ENCODE data around the gene TLDC2.
A peak's percentile ranks its signal among the peaks of the same experiment; 100 is the strongest.
"Not testable (repeated sequence)": the region's sequence is repeated elsewhere in the genome, so short reads cannot be mapped to it uniquely, and the experiment has no call there.

The TLDC2 gene

GRCh38 chr20:36873498-36874189 is 2.3 kb upstream of the TLDC2 start:
- H3K4me2 ChIP-seq (ENCODE audit: low read length, poor library complexity, severe bottlenecking) = no peak overlapping the region

GRCh38 chr20:36875093-36875492 is 845 bp upstream of the TLDC2 start:
- Histone ChIP-seq H3K27me3 (ENCODE audit: control insufficient read depth in 1 of 2, insufficient read depth in 1 of 2, low read length in 2 of 2) (peaks cover 0 to 12% of the 10 kb centered on the region in 2 experiments), H2BK15ac (ENCODE audit: low read depth, poor library complexity, severe bottlenecking) (peak overlapping the region; percentile 18)
- not testable (repeated sequence) for DNase-seq; H2BK12ac ChIP-seq (ENCODE audit: low read length in 2 of 2); H3K27ac ChIP-seq (ENCODE audit: low read length, poor library complexity, severe bottlenecking); H2AFZ ChIP-seq (ENCODE audit: low read depth, low read length); H3K18ac ChIP-seq (ENCODE audit: low read depth in 1 of 2, low read length in 2 of 2); H3K9ac ChIP-seq (ENCODE audit: low read length); H2BK120ac ChIP-seq (ENCODE audit: low read depth, low read length); H3K9me3 ChIP-seq (ENCODE audit: control insufficient read depth, low read length); H3K14ac ChIP-seq (ENCODE audit: low read length in 2 of 2); H3K4me2 ChIP-seq (ENCODE audit: low read length, poor library complexity, severe bottlenecking); H3K23ac ChIP-seq (ENCODE audit: low read length in 2 of 2); H3K79me1 ChIP-seq (replicated peaks; ENCODE audit: low read length, poor library complexity, severe bottlenecking); H4K8ac ChIP-seq (ENCODE audit: low read length); H2AK5ac ChIP-seq (ENCODE audit: low read length, severe bottlenecking); H2BK5ac ChIP-seq (ENCODE audit: low read depth, low read length, poor library complexity, severe bottlenecking); H3K4ac ChIP-seq (ENCODE audit: low read depth in 1 of 2, low read length in 2 of 2); H4K91ac ChIP-seq (ENCODE audit: low read length); H3K36me3 ChIP-seq (ENCODE audit: control insufficient read depth in 1 of 2, insufficient read depth in 2 of 2, low read depth in 1 of 2, low read length in 2 of 2); H3K4me1 ChIP-seq (ENCODE audit: control insufficient read depth, insufficient read depth, low read depth, low read length); H3K4me3 ChIP-seq (ENCODE audit: insufficient read depth in 1 of 2, low read depth in 1 of 2, low read length in 2 of 2)
- WGBS = 95% methylated on average over 4 of the region's 5 CpGs

More at GRCh38 chr20:36873498-36874189, 2.3 kb upstream of the TLDC2 start:
- no peak overlapping the region for H2AFZ ChIP-seq (ENCODE audit: low read depth, low read length)
- H4K8ac ChIP-seq (ENCODE audit: low read length) = no peak overlapping the region
- H2BK15ac ChIP-seq (ENCODE audit: low read depth, poor library complexity, severe bottlenecking) = no peak overlapping the region
- H3K18ac ChIP-seq (ENCODE audit: low read depth in 1 of 2, low read length in 2 of 2) = no peak overlapping the region
- no peak overlapping the region for H4K91ac ChIP-seq (ENCODE audit: low read length)
- peaks cover 9% of the 10 kb centered on the region for H3K4me1 ChIP-seq (ENCODE audit: control insufficient read depth, insufficient read depth, low read depth, low read length)
- H3K79me1 ChIP-seq (replicated peaks; ENCODE audit: low read length, poor library complexity, severe bottlenecking) = no peaks in the 10 kb centered on the region
- WGBS = 88% methylated on average over 13 of the region's 13 CpGs
- no peak overlapping the region for H2BK5ac ChIP-seq (ENCODE audit: low read depth, low read length, poor library complexity, severe bottlenecking)
- H2BK120ac ChIP-seq (ENCODE audit: low read depth, low read length) = no peak overlapping the region
- H3K4ac ChIP-seq (ENCODE audit: low read depth in 1 of 2, low read length in 2 of 2) = no peak overlapping the region
- no peak overlapping the region for H3K9ac ChIP-seq (ENCODE audit: low read length)
- no peaks in the 10 kb centered on the region for H3K9me3 ChIP-seq (ENCODE audit: control insufficient read depth, low read length)
- no peak for DNase-seq
- H3K27ac ChIP-seq (ENCODE audit: low read length, poor library complexity, severe bottlenecking) = no peak overlapping the region
- peaks cover 0 to 2% of the 10 kb centered on the region in 2 experiments for H3K27me3 ChIP-seq (ENCODE audit: control insufficient read depth in 1 of 2, insufficient read depth in 1 of 2, low read length in 2 of 2)
- no peak overlapping the region for H3K4me3 ChIP-seq (ENCODE audit: insufficient read depth in 1 of 2, low read depth in 1 of 2, low read length in 2 of 2)
- H2AK5ac ChIP-seq (ENCODE audit: low read length, severe bottlenecking) = no peak overlapping the region
- H2BK12ac ChIP-seq (ENCODE audit: low read length in 2 of 2) = no peak overlapping the region
- no peak overlapping the region for H3K14ac ChIP-seq (ENCODE audit: low read length in 2 of 2)
- H3K36me3 ChIP-seq (ENCODE audit: control insufficient read depth in 1 of 2, insufficient read depth in 2 of 2, low read depth in 1 of 2, low read length in 2 of 2) = no peaks in the 10 kb centered on the region
- H3K23ac ChIP-seq (ENCODE audit: low read length in 2 of 2) = no peak overlapping the region

- no peak overlapping the region for H3K9ac ChIP-seq (ENCODE audit: low read length)
- no peak overlapping the region for H2BK5ac ChIP-seq (ENCODE audit: low read depth, low read length, poor library complexity, severe bottlenecking)
- no peaks in the 10 kb centered on the region for H3K9me3 ChIP-seq (ENCODE audit: control insufficient read depth, low read length)
- no peak overlapping the region for H2BK120ac ChIP-seq (ENCODE audit: low read depth, low read length)
- H3K18ac ChIP-seq (ENCODE audit: low read depth in 1 of 2, low read length in 2 of 2) = no peak overlapping the region
- no peak overlapping the region for H3K4me3 ChIP-seq (ENCODE audit: insufficient read depth in 1 of 2, low read depth in 1 of 2, low read length in 2 of 2)
- no peak overlapping the region for H3K4me2 ChIP-seq (ENCODE audit: low read length, poor library complexity, severe bottlenecking)
- H3K36me3 ChIP-seq (ENCODE audit: control insufficient read depth in 1 of 2, insufficient read depth in 2 of 2, low read depth in 1 of 2, low read length in 2 of 2) = no peaks in the 10 kb centered on the region
- H3K14ac ChIP-seq (ENCODE audit: low read length in 2 of 2) = no peak overlapping the region
- H2AFZ ChIP-seq (ENCODE audit: low read depth, low read length) = no peak overlapping the region
- no peaks in the 10 kb centered on the region for H3K79me1 ChIP-seq (replicated peaks; ENCODE audit: low read length, poor library complexity, severe bottlenecking)
- H3K23ac ChIP-seq (ENCODE audit: low read length in 2 of 2) = no peak overlapping the region
- peaks cover 4 to 22% of the 10 kb centered on the region in 2 experiments for H3K27me3 ChIP-seq (ENCODE audit: control insufficient read depth in 1 of 2, insufficient read depth in 1 of 2, low read length in 2 of 2)
- no peak overlapping the region for H3K4ac ChIP-seq (ENCODE audit: low read depth in 1 of 2, low read length in 2 of 2)
- H3K4me1 ChIP-seq (ENCODE audit: control insufficient read depth, insufficient read depth, low read depth, low read length) = peaks cover 9% of the 10 kb centered on the region
- no peak for DNase-seq
- no peak overlapping the region for H3K27ac ChIP-seq (ENCODE audit: low read length, poor library complexity, severe bottlenecking)
- WGBS = 98% methylated on average over 3 of the region's 3 CpGs
- no peak overlapping the region for H2BK15ac ChIP-seq (ENCODE audit: low read depth, poor library complexity, severe bottlenecking)
- H4K91ac ChIP-seq (ENCODE audit: low read length) = no peak overlapping the region
- H2BK12ac ChIP-seq (ENCODE audit: low read length in 2 of 2) = no peak overlapping the region
- no peak overlapping the region for H2AK5ac ChIP-seq (ENCODE audit: low read length, severe bottlenecking)
- H4K8ac ChIP-seq (ENCODE audit: low read length) = no peak overlapping the region
Observed at GRCh38 chr20:36876473-36876833, 515 bp downstream of the TLDC2 start.

GRCh38 chr20:36878941-36879340 is 3.0 kb downstream of the TLDC2 start:
- Histone ChIP-seq H4K8ac (ENCODE audit: low read length) (no peak overlapping the region), H3K14ac (ENCODE audit: low read length in 2 of 2) (no peak overlapping the region), H3K9ac (ENCODE audit: low read length) (no peak overlapping the region), H3K4me3 (ENCODE audit: insufficient read depth in 1 of 2, low read depth in 1 of 2, low read length in 2 of 2) (no peak overlapping the region), H3K9me3 (ENCODE audit: control insufficient read depth, low read length) (no peaks in the 10 kb centered on the region), H3K27ac (ENCODE audit: low read length, poor library complexity, severe bottlenecking) (no peak overlapping the region), H3K27me3 (ENCODE audit: control insufficient read depth in 1 of 2, insufficient read depth in 1 of 2, low read length in 2 of 2) (peaks cover 4 to 28% of the 10 kb centered on the region in 2 experiments), H4K91ac (ENCODE audit: low read length) (no peak overlapping the region), H3K4ac (ENCODE audit: low read depth in 1 of 2, low read length in 2 of 2) (no peak overlapping the region), H2BK12ac (ENCODE audit: low read length in 2 of 2) (no peak overlapping the region), H3K4me2 (ENCODE audit: low read length, poor library complexity, severe bottlenecking) (no peak overlapping the region), H3K36me3 (ENCODE audit: control insufficient read depth in 1 of 2, insufficient read depth in 2 of 2, low read depth in 1 of 2, low read length in 2 of 2) (no peaks in the 10 kb centered on the region), H2BK15ac (ENCODE audit: low read depth, poor library complexity, severe bottlenecking) (peak overlapping the region; percentile 13), H2BK5ac (ENCODE audit: low read depth, low read length, poor library complexity, severe bottlenecking) (no peak overlapping the region), H3K18ac (ENCODE audit: low read depth in 1 of 2, low read length in 2 of 2) (no peak overlapping the region), H3K23ac (ENCODE audit: low read length in 2 of 2) (no peak overlapping the region), H2BK120ac (ENCODE audit: low read depth, low read length) (no peak overlapping the region), H3K79me1 (replicated peaks; ENCODE audit: low read length, poor library complexity, severe bottlenecking) (no peaks in the 10 kb centered on the region), H3K4me1 (ENCODE audit: control insufficient read depth, insufficient read depth, low read depth, low read length) (peaks cover 7% of the 10 kb centered on the region), H2AFZ (ENCODE audit: low read depth, low read length) (no peak overlapping the region), H2AK5ac (ENCODE audit: low read length, severe bottlenecking) (no peak overlapping the region)
- no peak for DNase-seq
- WGBS = 89% methylated on average over 10 of the region's 10 CpGs
